Activated B cell treated with CpG ODN at 0.5 μM for 24 hours (primary cell): ENCODE measurements around the gene PHF24. TPM values are rescaled to one million over a fixed set of nuclear protein-coding genes. Genes with fewer than 3 reads are reported as not detected.
"Not testable (repeated sequence)": the region's sequence is repeated elsewhere in the genome, so short reads cannot be mapped to it uniquely, and the experiment has no call there.

Experiments used
- ATAC-seq: fragments of 200-7000 bp; cut with Tn5 transposase; one replicate; pipeline ENCODE4 v1.10.0; 2021; ENCODE audit warnings: low read depth, mild to moderate bottlenecking, moderate library complexity
- CTCF ChIA-PET: fragments of 350-600 bp; sonication (Branson Sonifier 250); formaldehyde crosslinking; loops from one replicate; lab custom pipeline; 2021; ENCODE audit warnings: antibody characterized with exemption; lab: Charles Lee
- POLR2A ChIA-PET: fragments of 350-600 bp; sonication (Branson Sonifier 250); formaldehyde crosslinking; loops from one replicate; lab custom pipeline; 2021; ENCODE audit warnings: antibody characterized with exemption; lab: Charles Lee
- DNase-seq: peaks from one replicate; pipeline ENCODE4 v3.0.0; 2022
- H3K27ac Mint-ChIP-seq: one replicate; pipeline ENCODE4 v1.8.0; 2020; ENCODE audit warnings: mixed read lengths
- H3K27me3 Mint-ChIP-seq: one replicate; pipeline ENCODE4 v1.8.0; 2021; ENCODE audit warnings: mixed read lengths
- H3K36me3 Mint-ChIP-seq: one replicate; pipeline ENCODE4 v1.8.0; 2021; ENCODE audit warnings: low read depth, mixed read lengths
- H3K4me1 Mint-ChIP-seq: one replicate; pipeline ENCODE4 v1.8.0; 2021; ENCODE audit warnings: mixed read lengths
- H3K4me3 Mint-ChIP-seq: one replicate; pipeline ENCODE4 v1.8.0; 2020; ENCODE audit warnings: mild to moderate bottlenecking, mixed read lengths
- H3K9me3 Mint-ChIP-seq: one replicate; pipeline ENCODE4 v1.8.0; 2020; ENCODE audit warnings: mixed read lengths
- CTCF ChIP-seq: fragments of 200-600 bp; IDR thresholded peaks from one replicate; pipeline ENCODE4 v1.8.0; 2022; ENCODE audit warnings: antibody characterized with exemption, mild to moderate bottlenecking
- intact Hi-C: fragments of 100-400 bp; cut with micrococcal nuclease; formaldehyde crosslinking; loops from one replicate; pipeline ENCODE4 v1.15.1; 2024
- total RNA-seq: library from RNA; stranded (reverse); gene quantifications from 2 replicates; pipeline ENCODE4 v1.2.3, GENCODE V29; 2022

The PHF24 gene
- total RNA-seq, result 0.13 TPM in 1 of 2 replicates, not detected in the other

DNA sequence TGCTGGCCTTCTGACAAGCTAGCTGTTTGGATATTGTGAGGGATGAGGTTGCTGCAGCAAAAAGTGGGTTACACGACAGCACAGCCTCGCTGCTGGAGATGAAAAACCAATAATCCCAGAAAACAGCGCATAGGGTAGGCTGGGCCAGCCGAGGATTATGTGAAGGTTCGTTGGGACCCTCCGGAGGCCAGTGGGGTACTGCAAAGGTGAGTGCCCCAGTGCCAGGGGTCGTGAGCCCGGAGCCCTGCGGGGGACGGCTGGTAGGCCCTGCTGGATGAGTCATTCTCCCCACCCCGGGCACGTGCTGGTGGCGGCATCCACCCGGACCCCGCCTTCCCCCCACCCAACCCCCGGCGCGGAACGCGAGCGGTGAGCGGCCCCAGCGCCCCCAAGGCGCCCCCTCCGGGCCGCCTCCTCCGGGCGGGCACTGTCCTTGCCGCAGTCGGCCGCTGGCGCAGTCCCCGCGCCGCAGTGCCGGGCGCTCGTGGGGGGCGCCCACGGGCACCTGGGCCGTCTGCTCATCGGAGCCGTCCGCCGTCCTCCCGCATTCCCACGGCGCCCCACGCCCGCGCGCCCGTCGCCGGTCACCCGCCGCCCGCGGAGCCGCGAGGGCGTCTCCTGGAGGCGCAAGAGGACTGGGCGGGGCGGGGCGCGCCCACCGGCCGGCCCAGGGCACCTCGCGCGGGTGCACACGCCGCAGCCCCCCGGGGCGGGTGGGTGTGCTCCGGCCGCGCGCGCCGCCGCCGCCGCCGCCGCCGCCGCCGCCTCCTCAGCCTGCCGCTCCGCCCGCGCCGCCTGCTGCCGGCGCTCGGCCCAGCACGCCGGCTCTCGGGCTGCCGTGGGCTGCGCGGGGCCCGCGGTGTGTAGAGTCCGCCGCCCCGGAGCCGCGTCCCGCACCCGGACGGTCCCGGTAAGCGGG is at the start of gene PHF24:
PHF24 (plus strand) TSS at position 794 of the 919 bp plus-strand sequence. CDS start 13,014 bp downstream, outside the sequence.
- no peaks in the 10 kb centered on the region for H3K36me3 Mint-ChIP-seq
- H3K27me3 Mint-ChIP-seq, result peaks cover 46% of the 10 kb centered on the region
- TF ChIP-seq CTCF, result no peak
- intact Hi-C loops, result no loop called here
- CTCF ChIA-PET, result no interaction called here
- no peaks in the 10 kb centered on the region for H3K9me3 Mint-ChIP-seq
- peaks cover 6% of the 10 kb centered on the region for H3K4me1 Mint-ChIP-seq
- no peak within 1 kb of the TSS for H3K27ac Mint-ChIP-seq
- H3K4me3 Mint-ChIP-seq, result peak within 1 kb of the TSS; percentile 62
- ATAC-seq (peak; percentile 77), DNase-seq (peak; percentile 32)
- POLR2A ChIA-PET, result no interaction called here

DNA sequence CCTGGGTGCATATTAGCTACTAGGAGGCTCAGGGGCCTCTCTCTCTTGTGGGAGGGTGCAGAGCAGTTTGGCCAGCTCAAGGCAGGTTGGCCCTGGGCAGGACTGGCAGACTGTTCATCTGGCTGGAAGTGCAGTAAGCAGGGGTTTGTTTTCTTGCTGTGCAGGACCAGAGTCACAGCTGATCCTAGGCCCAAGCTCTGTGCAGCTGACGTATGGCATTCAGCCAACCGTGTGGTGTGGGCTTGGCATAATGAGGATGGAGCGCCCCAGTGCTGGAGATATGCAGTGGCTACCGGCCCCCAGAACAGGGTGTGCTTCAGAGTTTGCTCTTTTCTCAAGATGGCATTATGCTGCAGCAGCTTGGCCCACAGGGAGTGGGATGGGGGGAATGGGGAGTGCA is 31.0 kb upstream of the PHF24 start:
- CTCF ChIA-PET, result no interaction called here
- no peak overlapping the region for H3K27ac Mint-ChIP-seq
- peaks cover 26% of the 10 kb centered on the region for H3K27me3 Mint-ChIP-seq
- POLR2A ChIA-PET, result no interaction called here
- DNase-seq (no peak), ATAC-seq (no peak)
- TF ChIP-seq CTCF, result no peak
- peaks cover 18% of the 10 kb centered on the region for H3K9me3 Mint-ChIP-seq
- peaks cover 5% of the 10 kb centered on the region for H3K36me3 Mint-ChIP-seq
- H3K4me3 Mint-ChIP-seq, result no peak overlapping the region
- intact Hi-C loops, result no loop called here
- H3K4me1 Mint-ChIP-seq, result peaks cover 2% of the 10 kb centered on the region

DNA sequence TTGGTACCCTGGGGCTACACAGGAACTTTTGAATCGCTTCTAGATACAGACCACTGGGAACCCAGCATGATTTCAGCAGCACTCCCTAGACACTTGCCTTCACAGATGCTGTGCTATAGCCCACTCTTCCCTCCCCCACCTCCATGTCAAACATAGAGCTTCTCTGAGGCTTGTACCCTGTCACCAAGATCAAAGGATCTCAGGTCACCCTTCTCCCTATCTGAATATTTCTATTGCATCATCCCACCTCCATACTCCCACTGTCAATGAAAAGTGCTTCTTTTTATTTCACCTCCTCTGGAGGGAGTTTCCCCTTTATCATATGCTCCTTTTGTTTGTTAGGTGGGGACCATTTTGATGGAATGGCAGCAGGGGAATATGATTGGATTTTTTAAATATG is 29.2 kb upstream of the PHF24 start:
- Mint-ChIP-seq H3K27me3 (peaks cover 33% of the 10 kb centered on the region), H3K36me3 (peaks cover 5% of the 10 kb centered on the region), H3K4me1 (peaks cover 2% of the 10 kb centered on the region), H3K27ac (no peak overlapping the region), H3K9me3 (peaks cover 18% of the 10 kb centered on the region), H3K4me3 (no peak overlapping the region)
- POLR2A ChIA-PET, result no interaction called here
- intact Hi-C loops, result no loop called here
- ATAC-seq (no peak), DNase-seq (no peak)
- TF ChIP-seq CTCF, result no peak
- CTCF ChIA-PET, result no interaction called here

DNA sequence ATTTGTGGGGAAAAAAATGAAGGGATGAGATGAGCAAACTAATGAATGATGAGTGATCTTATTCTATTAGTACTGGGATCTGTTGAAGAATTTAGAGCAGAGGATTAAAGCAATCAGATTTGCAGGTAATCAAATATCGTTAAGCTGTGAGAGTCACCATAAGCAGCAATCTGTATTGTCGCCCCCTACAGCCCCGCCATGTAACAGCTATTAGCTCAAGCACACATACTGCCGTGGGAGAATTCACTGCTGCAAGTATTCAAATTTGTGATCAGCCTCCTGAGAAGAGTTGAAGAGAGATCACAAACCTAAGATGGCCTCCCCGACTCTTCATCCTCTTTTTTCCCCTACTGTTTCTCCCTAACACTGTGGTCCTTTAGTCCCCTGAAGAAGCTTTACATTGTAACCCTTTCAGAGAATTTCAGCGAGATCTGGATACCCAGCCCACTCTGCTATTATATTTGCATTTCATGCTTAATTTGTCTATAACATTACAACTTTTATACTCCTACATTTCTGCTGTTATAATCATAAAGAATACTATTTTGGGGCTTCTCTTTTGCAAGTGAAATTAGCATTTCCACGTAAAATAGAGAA is 28.5 kb upstream of the PHF24 start:
- ChIA-PET CTCF (no interaction called here), POLR2A (no interaction called here)
- Mint-ChIP-seq H3K36me3 (peaks cover 5% of the 10 kb centered on the region), H3K27me3 (peaks cover 39% of the 10 kb centered on the region), H3K4me1 (peaks cover 2% of the 10 kb centered on the region), H3K27ac (no peak overlapping the region), H3K4me3 (no peak overlapping the region), H3K9me3 (peaks cover 13% of the 10 kb centered on the region)
- ATAC-seq (peak; percentile 25), DNase-seq (no peak)
- intact Hi-C loops, result no loop called here
- TF ChIP-seq CTCF, result no peak

- H3K9me3 Mint-ChIP-seq, POLR2A ChIA-PET, intact Hi-C loops, ATAC-seq, H3K36me3 Mint-ChIP-seq, H3K27ac Mint-ChIP-seq, H3K4me1 Mint-ChIP-seq, H3K4me3 Mint-ChIP-seq, CTCF ChIA-PET, DNase-seq: not testable (repeated sequence)
- peaks cover 22% of the 10 kb centered on the region for H3K27me3 Mint-ChIP-seq
These were observed 18.1 kb upstream of the PHF24 start for GRCh38 chr9:34939989-34940388.
